IgD-negative memory B cell (primary cell): ENCODE data around the gene B4GALNT3. TPM values are rescaled to one million over a fixed set of nuclear protein-coding genes. Genes with fewer than 3 reads are reported as not detected.

Source experiments
- H3K27ac Mint-ChIP-seq, 3 donors: one replicate each; pipeline ENCODE4 v1.8.0; 2020 to 2022; ENCODE audit warnings: mild to moderate bottlenecking in 3 of 3, mixed read lengths in 3 of 3, moderate library complexity in 1 of 3
- H3K27me3 Mint-ChIP-seq: one replicate; pipeline ENCODE4 v1.8.0; 2021; ENCODE audit warnings: mixed read lengths
- H3K36me3 Mint-ChIP-seq: one replicate; pipeline ENCODE4 v1.8.0; 2020; ENCODE audit warnings: mild to moderate bottlenecking, mixed read lengths
- H3K4me1 Mint-ChIP-seq, 3 donors: one replicate each; pipeline ENCODE4 v1.8.0; 2020 to 2022; ENCODE audit warnings: mixed read lengths in 3 of 3, mild to moderate bottlenecking in 1 of 3
- H3K4me3 Mint-ChIP-seq, 4 donors: one replicate each; pipeline ENCODE4 v1.8.0; 2020 to 2022; ENCODE audit warnings: mild to moderate bottlenecking in 4 of 4, mixed read lengths in 4 of 4, moderate library complexity in 3 of 4
- H3K9me3 Mint-ChIP-seq, 3 donors: one replicate each; pipeline ENCODE4 v1.8.0; 2020 to 2021; ENCODE audit warnings: mixed read lengths in 3 of 3, mild to moderate bottlenecking in 1 of 3
- polyA plus RNA-seq: library from polyadenylated mRNA; unstranded; fragments of 300-500 nt; fragmentation: Illumina TruSeq; gene quantifications from one replicate; pipeline ENCODE4 v1.2.3, GENCODE V29; 2021

Gene B4GALNT3
- polyA plus RNA-seq, 1 donor from 2014 or later, result 0.89 TPM

GRCh38 chr12:532908-533565 is 73.3 kb downstream of the B4GALNT3 start:
- Mint-ChIP-seq H3K27ac (no peak overlapping the region), H3K27me3 (peaks cover 3% of the 10 kb centered on the region), H3K9me3 (peaks cover 0 to 10% (median 6%) of the 10 kb centered on the region in 3 donors), H3K4me1 (peaks cover 0 to 3% (median 0%) of the 10 kb centered on the region in 3 donors), H3K4me3 (no peak overlapping the region), H3K36me3 (peaks cover 1% of the 10 kb centered on the region)

- peaks cover 3% of the 10 kb centered on the region for H3K27me3 Mint-ChIP-seq
- H3K27ac Mint-ChIP-seq, result no peak overlapping the region
- H3K36me3 Mint-ChIP-seq, result peaks cover 1% of the 10 kb centered on the region
- H3K4me1 Mint-ChIP-seq, result peaks cover 0 to 3% (median 0%) of the 10 kb centered on the region in 3 donors
- H3K9me3 Mint-ChIP-seq, result peaks cover 0 to 10% (median 6%) of the 10 kb centered on the region in 3 donors
- H3K4me3 Mint-ChIP-seq, result no peak overlapping the region
Measured at GRCh38 chr12:533718-534117, 74.0 kb downstream of the B4GALNT3 start.

GRCh38 chr12:534216-534615 is 74.5 kb downstream of the B4GALNT3 start:
- H3K4me1 Mint-ChIP-seq, result peaks cover 0 to 3% (median 0%) of the 10 kb centered on the region in 3 donors
- no peak overlapping the region for H3K4me3 Mint-ChIP-seq

GRCh38 chr12:535396-535795 is 75.7 kb downstream of the B4GALNT3 start:
- no peak overlapping the region for H3K4me3 Mint-ChIP-seq
- H3K27ac Mint-ChIP-seq, result no peak overlapping the region
- H3K4me1 Mint-ChIP-seq, result peaks cover 0 to 6% (median 0%) of the 10 kb centered on the region in 3 donors
- H3K27me3 Mint-ChIP-seq, result peaks cover 4% of the 10 kb centered on the region
- H3K9me3 Mint-ChIP-seq, result peaks cover 0 to 10% (median 3%) of the 10 kb centered on the region in 3 donors
- H3K36me3 Mint-ChIP-seq, result peaks cover 1% of the 10 kb centered on the region

More at GRCh38 chr12:534216-534615, 74.5 kb downstream of the B4GALNT3 start:
- Mint-ChIP-seq H3K27me3 (peaks cover 3% of the 10 kb centered on the region), H3K27ac (no peak overlapping the region), H3K9me3 (peaks cover 0 to 10% (median 6%) of the 10 kb centered on the region in 3 donors), H3K36me3 (peaks cover 1% of the 10 kb centered on the region)

GRCh38 chr12:536751-537245 is 77.1 kb downstream of the B4GALNT3 start:
- H3K27ac Mint-ChIP-seq, result no peak overlapping the region
- no peak overlapping the region for H3K4me3 Mint-ChIP-seq
- peaks cover 0 to 10% (median 2%) of the 10 kb centered on the region in 3 donors for H3K9me3 Mint-ChIP-seq
- peaks cover 4% of the 10 kb centered on the region for H3K27me3 Mint-ChIP-seq
- peaks cover 1% of the 10 kb centered on the region for H3K36me3 Mint-ChIP-seq
- peaks cover 0 to 7% (median 0%) of the 10 kb centered on the region in 3 donors for H3K4me1 Mint-ChIP-seq

- Mint-ChIP-seq H3K4me3 (no peak overlapping the region), H3K36me3 (peaks cover 1% of the 10 kb centered on the region), H3K27me3 (peaks cover 4% of the 10 kb centered on the region), H3K27ac (no peak overlapping the region), H3K9me3 (peaks cover 0 to 2% (median under 1%) of the 10 kb centered on the region in 3 donors), H3K4me1 (peaks cover 0 to 7% (median 0%) of the 10 kb centered on the region in 3 donors)
Measured at GRCh38 chr12:537772-538171, 78.0 kb downstream of the B4GALNT3 start.

GRCh38 chr12:538731-539539 is 79.2 kb downstream of the B4GALNT3 start:
- H3K4me3 Mint-ChIP-seq, result no peak overlapping the region
- H3K27me3 Mint-ChIP-seq, result peaks cover 4% of the 10 kb centered on the region
- no peak overlapping the region for H3K27ac Mint-ChIP-seq
- no peaks in the 10 kb centered on the region for H3K9me3 Mint-ChIP-seq
- peaks cover 1% of the 10 kb centered on the region for H3K36me3 Mint-ChIP-seq
- peaks cover 0 to 7% (median 0%) of the 10 kb centered on the region in 3 donors for H3K4me1 Mint-ChIP-seq

- Mint-ChIP-seq H3K4me1 (peaks cover 0 to 7% (median 2%) of the 10 kb centered on the region in 3 donors), H3K4me3 (no peak overlapping the region), H3K9me3 (no peaks in the 10 kb centered on the region), H3K27ac (no peak overlapping the region), H3K27me3 (peaks cover 11% of the 10 kb centered on the region), H3K36me3 (peaks cover 1% of the 10 kb centered on the region)
Measured at GRCh38 chr12:539540-540310, 80.0 kb downstream of the B4GALNT3 start.

GRCh38 chr12:541676-542324 is 82.1 kb downstream of the B4GALNT3 start:
- no peak overlapping the region for H3K27ac Mint-ChIP-seq
- no peak overlapping the region for H3K4me3 Mint-ChIP-seq
- H3K36me3 Mint-ChIP-seq, result no peaks in the 10 kb centered on the region

GRCh38 chr12:542395-543113 is 82.8 kb downstream of the B4GALNT3 start:
- Mint-ChIP-seq H3K9me3 (no peaks in the 10 kb centered on the region), H3K36me3 (no peaks in the 10 kb centered on the region), H3K27me3 (peaks cover 16% of the 10 kb centered on the region), H3K4me3 (no peak overlapping the region), H3K27ac (no peak overlapping the region), H3K4me1 (peaks cover 0 to 6% (median 4%) of the 10 kb centered on the region in 3 donors)

More at GRCh38 chr12:541676-542324, 82.1 kb downstream of the B4GALNT3 start:
- Mint-ChIP-seq H3K9me3 (no peaks in the 10 kb centered on the region), H3K4me1 (peaks cover 0 to 6% (median 4%) of the 10 kb centered on the region in 3 donors), H3K27me3 (peaks cover 16% of the 10 kb centered on the region)

- Mint-ChIP-seq H3K9me3 (no peaks in the 10 kb centered on the region), H3K27me3 (peaks cover 16% of the 10 kb centered on the region), H3K4me1 (peaks cover 0 to 6% (median 4%) of the 10 kb centered on the region in 3 donors), H3K27ac (no peak overlapping the region), H3K36me3 (no peaks in the 10 kb centered on the region), H3K4me3 (no peak overlapping the region)
Measured at GRCh38 chr12:543114-543451, 83.3 kb downstream of the B4GALNT3 start.

- H3K27ac Mint-ChIP-seq, result no peak overlapping the region
- no peaks in the 10 kb centered on the region for H3K36me3 Mint-ChIP-seq
- H3K9me3 Mint-ChIP-seq, result no peaks in the 10 kb centered on the region
- peaks cover 19% of the 10 kb centered on the region for H3K27me3 Mint-ChIP-seq
- peaks cover 0 to 6% (median 4%) of the 10 kb centered on the region in 3 donors for H3K4me1 Mint-ChIP-seq
- no peak overlapping the region for H3K4me3 Mint-ChIP-seq
Measured at GRCh38 chr12:544142-544541, 84.4 kb downstream of the B4GALNT3 start.

GRCh38 chr12:544941-545635 is 85.3 kb downstream of the B4GALNT3 start:
- H3K27ac Mint-ChIP-seq, result no peak overlapping the region
- no peaks in the 10 kb centered on the region for H3K9me3 Mint-ChIP-seq
- H3K4me1 Mint-ChIP-seq, result peaks cover 0 to 6% (median 4%) of the 10 kb centered on the region in 3 donors
- H3K4me3 Mint-ChIP-seq, result no peak overlapping the region
- no peaks in the 10 kb centered on the region for H3K36me3 Mint-ChIP-seq
- H3K27me3 Mint-ChIP-seq, result peaks cover 19% of the 10 kb centered on the region
